ENCODE data around the gene MIAT. TPM values are rescaled to one million over a fixed set of nuclear protein-coding genes. Genes with fewer than 3 reads are reported as not detected.

Gene MIAT
- total RNA-seq, 2 donors from 2014 or later: 1.2 to 4.4 TPM

- no peaks in the 10 kb centered on the region for H3K9me3 ChIP-seq (ENCODE audit: control insufficient read depth, low read length)
- 95 to 100% methylated on average over 1 of the region's 1 CpG for WGBS, 2 experiments (ENCODE audit: insufficient coverage in 1 of 2, insufficient read length in 1 of 2)
Observed at GRCh38 chr22:26623984-26624383, 33.4 kb upstream of the MIAT start.

DNA sequence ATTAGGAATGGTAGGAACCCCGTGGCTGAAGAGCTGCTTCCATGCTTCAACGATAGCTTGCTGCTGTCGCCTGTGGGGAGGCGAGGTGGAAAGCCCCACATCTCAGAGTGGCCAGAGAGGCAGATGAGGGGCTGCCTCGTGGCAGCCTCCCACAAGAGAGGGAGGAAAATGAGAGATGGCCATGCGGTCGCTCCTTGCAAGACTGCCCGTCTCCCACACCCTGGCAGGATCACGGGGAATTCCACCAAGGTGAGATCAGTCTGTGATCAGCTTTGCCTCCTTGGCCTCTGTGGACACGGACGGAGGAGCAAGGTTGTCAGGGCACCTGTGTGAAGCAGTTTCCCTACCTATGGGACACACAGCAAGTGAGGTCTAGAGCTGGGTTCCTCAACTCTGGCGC, 32.6 kb upstream of the MIAT start:
- WGBS, 2 experiments (ENCODE audit: insufficient coverage in 1 of 2, insufficient read length in 1 of 2): 90 to 93% methylated on average over 10 to 12 of the region's 12 CpGs
- Mint-ChIP-seq H3K27ac (no peak overlapping the region), H3K4me1 (no peaks in the 10 kb centered on the region), H3K36me3 (ENCODE audit: low read depth) (no peaks in the 10 kb centered on the region), H3K9me3 (no peaks in the 10 kb centered on the region), H3K4me3 (no peak overlapping the region), H3K27me3 (ENCODE audit: insufficient read depth) (peaks cover 2% of the 10 kb centered on the region)
- Histone ChIP-seq H3K9me3 (ENCODE audit: control insufficient read depth, low read length) (no peaks in the 10 kb centered on the region), H3K36me3 (ENCODE audit: control insufficient read depth, insufficient read depth, low read length) (no peaks in the 10 kb centered on the region), H3K27me3 (ENCODE audit: control insufficient read depth, insufficient read depth, low read length, poor library complexity, severe bottlenecking) (no peaks in the 10 kb centered on the region), H3K9ac (ENCODE audit: extremely low read depth, low read length, poor library complexity, severe bottlenecking) (no peak overlapping the region), H3K27ac (ENCODE audit: low read depth, low read length) (no peak overlapping the region), H3K4me3 (ENCODE audit: low read length) (no peak overlapping the region), H3K4me1 (ENCODE audit: control insufficient read depth, insufficient read depth, low read length) (no peaks in the 10 kb centered on the region)
- no peak for DNase-seq
- no peak for TF ChIP-seq CTCF (conservative IDR thresholded peaks at IDR 0.05)

More at GRCh38 chr22:26623984-26624383, 33.4 kb upstream of the MIAT start:
- peaks cover 2% of the 10 kb centered on the region for H3K27me3 Mint-ChIP-seq (ENCODE audit: insufficient read depth)
- no peak overlapping the region for H3K4me3 Mint-ChIP-seq
- Histone ChIP-seq H3K36me3 (ENCODE audit: control insufficient read depth, insufficient read depth, low read length) (no peaks in the 10 kb centered on the region), H3K27me3 (ENCODE audit: control insufficient read depth, insufficient read depth, low read length, poor library complexity, severe bottlenecking) (no peaks in the 10 kb centered on the region), H3K27ac (ENCODE audit: low read depth, low read length) (no peak overlapping the region), H3K4me1 (ENCODE audit: control insufficient read depth, insufficient read depth, low read length) (no peaks in the 10 kb centered on the region), H3K4me3 (ENCODE audit: low read length) (no peak overlapping the region), H3K9ac (ENCODE audit: extremely low read depth, low read length, poor library complexity, severe bottlenecking) (no peak overlapping the region)
- no peak for DNase-seq
- peaks cover under 1% of the 10 kb centered on the region for H3K4me1 Mint-ChIP-seq
- TF ChIP-seq CTCF (conservative IDR thresholded peaks at IDR 0.05): no peak
- H3K9me3 Mint-ChIP-seq: no peaks in the 10 kb centered on the region
- no peaks in the 10 kb centered on the region for H3K36me3 Mint-ChIP-seq (ENCODE audit: low read depth)
- no peak overlapping the region for H3K27ac Mint-ChIP-seq

- no peak overlapping the region for H3K9ac ChIP-seq (ENCODE audit: extremely low read depth, low read length, poor library complexity, severe bottlenecking)
- H3K36me3 Mint-ChIP-seq (ENCODE audit: low read depth): no peaks in the 10 kb centered on the region
- H3K4me1 ChIP-seq (ENCODE audit: control insufficient read depth, insufficient read depth, low read length): no peaks in the 10 kb centered on the region
- no peaks in the 10 kb centered on the region for H3K27me3 Mint-ChIP-seq (ENCODE audit: insufficient read depth)
- H3K27me3 ChIP-seq (ENCODE audit: control insufficient read depth, insufficient read depth, low read length, poor library complexity, severe bottlenecking): no peaks in the 10 kb centered on the region
- H3K4me3 ChIP-seq (ENCODE audit: low read length): no peak overlapping the region
- H3K9me3 Mint-ChIP-seq: no peaks in the 10 kb centered on the region
- H3K4me3 Mint-ChIP-seq: no peak overlapping the region
- WGBS, 2 experiments (ENCODE audit: insufficient coverage in 1 of 2, insufficient read length in 1 of 2): 91 to 95% methylated on average over 17 to 18 of the region's 18 CpGs
- no peak overlapping the region for H3K27ac Mint-ChIP-seq
- no peaks in the 10 kb centered on the region for H3K9me3 ChIP-seq (ENCODE audit: control insufficient read depth, low read length)
- peaks cover 18% of the 10 kb centered on the region for H3K4me1 Mint-ChIP-seq
- H3K36me3 ChIP-seq (ENCODE audit: control insufficient read depth, insufficient read depth, low read length): no peaks in the 10 kb centered on the region
- no peak for DNase-seq
- no peak overlapping the region for H3K27ac ChIP-seq (ENCODE audit: low read depth, low read length)
- TF ChIP-seq CTCF (conservative IDR thresholded peaks at IDR 0.05): no peak
Observed at GRCh38 chr22:26629988-26630761, 27.2 kb upstream of the MIAT start.
